ENCODE data around the gene FGF3. TPM values are rescaled to one million over a fixed set of nuclear protein-coding genes. Genes with fewer than 3 reads are reported as not detected.

FGF3 gene
- total RNA-seq, 4 donors from 2014 or later: not detected

GRCh38 chr11:69819541-69820070 is 390 bp upstream of the FGF3 start:
- Histone ChIP-seq H3K27me3 (peaks cover 0 to 37% of the 10 kb centered on the region in 2 donors), H3K4me1 (peaks cover 0 to 18% (median 0%) of the 10 kb centered on the region in 4 donors), H3K27ac (no peak overlapping the region), H3K9me3 (no peaks in the 10 kb centered on the region), H3K36me3 (no peaks in the 10 kb centered on the region), H3K4me3 (no peak overlapping the region)
- TF ChIP-seq POLR2A (IDR thresholded peaks at IDR 0.05) (no peak), CTCF (IDR thresholded peaks at IDR 0.05) (no peak)
- no peak for DNase-seq

GRCh38 chr11:69818231-69818602 is 999 bp downstream of the FGF3 start:
- H3K27me3 ChIP-seq: peaks cover 0 to 37% of the 10 kb centered on the region in 2 donors
- H3K27ac ChIP-seq: no peak overlapping the region
- no peak overlapping the region for H3K4me3 ChIP-seq
- H3K4me1 ChIP-seq: peaks cover 0 to 18% (median 0%) of the 10 kb centered on the region in 4 donors
- H3K9me3 ChIP-seq: no peaks in the 10 kb centered on the region
- TF ChIP-seq POLR2A (IDR thresholded peaks at IDR 0.05): no peak
- TF ChIP-seq CTCF (IDR thresholded peaks at IDR 0.05): no peak
- no peak for DNase-seq
- no peaks in the 10 kb centered on the region for H3K36me3 ChIP-seq

- H3K4me3 ChIP-seq: peak overlapping the region in 2 of 4 donors; percentile 7 to 24
- H3K27ac ChIP-seq: no peak overlapping the region
- TF ChIP-seq POLR2A (IDR thresholded peaks at IDR 0.05): no peak
- TF ChIP-seq CTCF (IDR thresholded peaks at IDR 0.05): no peak
- H3K36me3 ChIP-seq: no peaks in the 10 kb centered on the region
- H3K9me3 ChIP-seq: no peaks in the 10 kb centered on the region
- H3K4me1 ChIP-seq: peaks cover 0 to 18% (median 0%) of the 10 kb centered on the region in 4 donors
- H3K27me3 ChIP-seq: peaks cover 0 to 37% of the 10 kb centered on the region in 2 donors
- no peak for DNase-seq
Observed at GRCh38 chr11:69817265-69818230, 1.7 kb downstream of the FGF3 start.

GRCh38 chr11:69816671-69817070 is 2.5 kb downstream of the FGF3 start:
- DNase-seq: no peak
- Histone ChIP-seq H3K36me3 (no peaks in the 10 kb centered on the region), H3K27me3 (peaks cover 0 to 37% of the 10 kb centered on the region in 2 donors), H3K4me3 (no peak overlapping the region), H3K9me3 (no peaks in the 10 kb centered on the region), H3K4me1 (peaks cover 0 to 18% (median 0%) of the 10 kb centered on the region in 4 donors), H3K27ac (no peak overlapping the region)
- no peak for TF ChIP-seq POLR2A (IDR thresholded peaks at IDR 0.05)
- TF ChIP-seq CTCF (IDR thresholded peaks at IDR 0.05): no peak

- no peak overlapping the region for H3K4me3 ChIP-seq
- peaks cover 0 to 37% of the 10 kb centered on the region in 2 donors for H3K27me3 ChIP-seq
- peaks cover 0 to 18% (median 0%) of the 10 kb centered on the region in 4 donors for H3K4me1 ChIP-seq
- no peak overlapping the region for H3K27ac ChIP-seq
- DNase-seq: no peak
- H3K36me3 ChIP-seq: no peaks in the 10 kb centered on the region
- TF ChIP-seq POLR2A (IDR thresholded peaks at IDR 0.05): no peak
- no peak for TF ChIP-seq CTCF (IDR thresholded peaks at IDR 0.05)
- no peaks in the 10 kb centered on the region for H3K9me3 ChIP-seq
Observed at GRCh38 chr11:69815973-69816372, 3.2 kb downstream of the FGF3 start.

Measured in Peyer's patch (tissue), 4 donors.